Fibroblast of skin of right quadriceps (primary cell): Measurements from ENCODE around the gene ATXN1.

Experiments
- DNase-seq: peaks from one replicate; pipeline ENCODE4 v3.0.0-alpha.2; 2013

Gene ATXN1

GRCh38 chr6:16761471-16762267 is 409 bp upstream of the ATXN1 start:
- DNase-seq: peak; percentile 96

GRCh38 chr6:16759646-16760515 is 1.4 kb downstream of the ATXN1 start:
- peak; percentile 86 for DNase-seq

GRCh38 chr6:16759181-16759645 is 2.0 kb downstream of the ATXN1 start:
- peak; percentile 39 for DNase-seq

GRCh38 chr6:16758163-16758975 is 2.9 kb downstream of the ATXN1 start:
- DNase-seq: peak; percentile 33

- DNase-seq: peak; percentile 64
Measured at GRCh38 chr6:16757332-16757731, 3.9 kb downstream of the ATXN1 start.

- DNase-seq: no peak
Measured at GRCh38 chr6:16756660-16757255, 4.5 kb downstream of the ATXN1 start.

GRCh38 chr6:16755544-16755943 is 5.7 kb downstream of the ATXN1 start:
- DNase-seq: no peak

- no peak for DNase-seq
Measured at GRCh38 chr6:16754876-16755275, 6.4 kb downstream of the ATXN1 start.

GRCh38 chr6:16754274-16754673 is 7.0 kb downstream of the ATXN1 start:
- no peak for DNase-seq

GRCh38 chr6:16753341-16753740 is 7.9 kb downstream of the ATXN1 start:
- no peak for DNase-seq

GRCh38 chr6:16752206-16752866 is 8.9 kb downstream of the ATXN1 start:
- DNase-seq: peak; percentile 91

GRCh38 chr6:16751251-16751946 is 9.9 kb downstream of the ATXN1 start:
- DNase-seq: peak; percentile 79

- no peak for DNase-seq
Measured at GRCh38 chr6:16750566-16750965, 10.7 kb downstream of the ATXN1 start.

GRCh38 chr6:16749516-16750485 is 11.5 kb downstream of the ATXN1 start:
- DNase-seq: no peak

GRCh38 chr6:16748025-16748319 is 13.3 kb downstream of the ATXN1 start:
- DNase-seq: no peak

GRCh38 chr6:16747232-16748024 is 13.8 kb downstream of the ATXN1 start:
- DNase-seq: peak; percentile 78

GRCh38 chr6:16746812-16747211 is 14.4 kb downstream of the ATXN1 start:
- no peak for DNase-seq

- DNase-seq: no peak
Measured at GRCh38 chr6:16746401-16746800, 14.9 kb downstream of the ATXN1 start.

GRCh38 chr6:16743664-16744210 is 17.5 kb downstream of the ATXN1 start:
- no peak for DNase-seq
